DMS153 treated with DMSO at 0.1 percent for 48 hours (cell line): ENCODE results near the gene FIBCD1.
"Not testable (repeated sequence)": the region's sequence is repeated elsewhere in the genome, so short reads cannot be mapped to it uniquely, and the experiment has no call there.

Source experiments
- DNase-seq: peaks from one replicate; lab custom pipeline; 2025; ENCODE audit not compliant: unreplicated experiment; lab: John Stamatoyannopoulos, UW

Gene FIBCD1

GRCh38 chr9:130910670-130911069 lies 28.4 kb downstream of the FIBCD1 start:
- not testable (repeated sequence) for DNase-seq

GRCh38 chr9:130910041-130910440 lies 29.0 kb downstream of the FIBCD1 start:
- DNase-seq: not testable (repeated sequence)

GRCh38 chr9:130908878-130909355 lies 30.1 kb downstream of the FIBCD1 start:
- DNase-seq: no peak

- no peak for DNase-seq
These were observed 30.7 kb downstream of the FIBCD1 start for GRCh38 chr9:130908146-130908877.

GRCh38 chr9:130906735-130907416 lies 32.2 kb downstream of the FIBCD1 start:
- no peak for DNase-seq

GRCh38 chr9:130905902-130906734 lies 32.9 kb downstream of the FIBCD1 start:
- DNase-seq: no peak

- DNase-seq: no peak
These were observed 33.7 kb downstream of the FIBCD1 start for GRCh38 chr9:130905125-130905901.

- DNase-seq: no peak
These were observed 34.7 kb downstream of the FIBCD1 start for GRCh38 chr9:130904070-130905044.

- DNase-seq: no peak
These were observed 35.6 kb downstream of the FIBCD1 start for GRCh38 chr9:130903194-130904069.

- no peak for DNase-seq
These were observed 36.6 kb downstream of the FIBCD1 start for GRCh38 chr9:130902204-130903185.

- DNase-seq: no peak
These were observed 37.4 kb downstream of the FIBCD1 start for GRCh38 chr9:130901498-130902203.

- DNase-seq: no peak
These were observed 38.1 kb downstream of the FIBCD1 start for GRCh38 chr9:130900701-130901497.

- DNase-seq: no peak
These were observed 39.8 kb downstream of the FIBCD1 start for GRCh38 chr9:130899051-130899748.

- DNase-seq: peak; percentile 18
These were observed 40.5 kb downstream of the FIBCD1 start for GRCh38 chr9:130898552-130898852.

GRCh38 chr9:130897848-130898551 lies 41.0 kb downstream of the FIBCD1 start:
- no peak for DNase-seq
